Fibroblast of skin of back (primary cell): Measurements from ENCODE around the gene ZNF552.
A peak's percentile ranks its signal among the peaks of the same experiment; 100 is the strongest.
"Not testable (repeated sequence)": the region's sequence is repeated elsewhere in the genome, so short reads cannot be mapped to it uniquely, and the experiment has no call there.

Source experiments
- DNase-seq: peaks from one replicate; pipeline ENCODE4 v3.0.0-alpha.2; 2013

Gene ZNF552

DNA sequence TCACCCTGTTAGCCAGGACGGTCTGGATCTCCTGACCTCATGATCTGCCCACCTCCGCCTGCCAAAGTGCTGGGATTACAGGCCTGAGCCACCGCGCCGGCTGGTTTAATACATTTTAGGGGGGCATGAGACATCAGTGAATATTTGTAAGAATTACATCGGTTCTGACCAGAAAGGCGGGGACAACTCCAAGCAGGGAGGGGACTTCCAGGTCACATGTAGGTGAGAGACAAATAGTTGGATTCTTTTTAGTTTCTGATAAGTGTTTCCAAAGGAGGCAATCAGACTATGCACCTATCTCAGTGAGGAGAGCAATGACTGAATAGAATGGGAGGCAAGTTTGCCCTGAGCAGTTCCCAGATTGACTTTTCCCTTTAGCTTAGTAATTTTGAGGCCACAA is 3.7 kb upstream of the ZNF552 start:
- DNase-seq = no peak

- no peak for DNase-seq
Measured at GRCh38 chr19:57817976-57818375, 3.3 kb upstream of the ZNF552 start.

- peak; percentile 9 for DNase-seq
Measured at GRCh38 chr19:57816652-57817051, 1.9 kb upstream of the ZNF552 start.

- no peak for DNase-seq
Measured at GRCh38 chr19:57815247-57816075, 748 bp upstream of the ZNF552 start.

DNA sequence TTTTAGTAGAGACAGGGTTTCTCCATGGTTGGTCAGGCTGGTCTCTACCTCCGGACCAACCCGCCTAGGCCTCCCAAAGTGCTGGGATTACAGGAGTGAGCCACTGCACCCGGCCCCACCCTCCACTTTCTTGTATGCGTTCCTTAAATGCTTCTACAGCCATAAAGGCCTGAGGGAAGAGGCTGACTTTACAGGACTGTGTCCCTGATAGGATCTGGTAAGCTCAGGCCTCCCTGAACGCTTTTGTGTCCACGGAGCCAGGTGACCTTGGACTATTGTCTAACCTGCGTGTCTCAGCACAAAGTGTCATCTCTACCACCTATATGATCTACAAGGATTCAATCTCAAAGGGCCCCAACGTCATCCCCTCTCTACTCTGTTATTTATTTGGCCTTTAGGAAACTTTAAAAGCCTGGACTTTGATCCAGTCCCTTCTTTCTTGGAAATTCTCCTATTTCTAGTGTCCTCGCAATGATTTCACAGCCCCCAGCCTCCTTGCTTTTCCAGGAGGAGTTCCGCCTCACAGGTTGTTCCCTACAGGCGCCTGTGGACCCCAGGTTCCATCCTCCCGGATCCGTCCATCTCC is 701 bp downstream of the ZNF552 start:
- no peak for DNase-seq

DNA sequence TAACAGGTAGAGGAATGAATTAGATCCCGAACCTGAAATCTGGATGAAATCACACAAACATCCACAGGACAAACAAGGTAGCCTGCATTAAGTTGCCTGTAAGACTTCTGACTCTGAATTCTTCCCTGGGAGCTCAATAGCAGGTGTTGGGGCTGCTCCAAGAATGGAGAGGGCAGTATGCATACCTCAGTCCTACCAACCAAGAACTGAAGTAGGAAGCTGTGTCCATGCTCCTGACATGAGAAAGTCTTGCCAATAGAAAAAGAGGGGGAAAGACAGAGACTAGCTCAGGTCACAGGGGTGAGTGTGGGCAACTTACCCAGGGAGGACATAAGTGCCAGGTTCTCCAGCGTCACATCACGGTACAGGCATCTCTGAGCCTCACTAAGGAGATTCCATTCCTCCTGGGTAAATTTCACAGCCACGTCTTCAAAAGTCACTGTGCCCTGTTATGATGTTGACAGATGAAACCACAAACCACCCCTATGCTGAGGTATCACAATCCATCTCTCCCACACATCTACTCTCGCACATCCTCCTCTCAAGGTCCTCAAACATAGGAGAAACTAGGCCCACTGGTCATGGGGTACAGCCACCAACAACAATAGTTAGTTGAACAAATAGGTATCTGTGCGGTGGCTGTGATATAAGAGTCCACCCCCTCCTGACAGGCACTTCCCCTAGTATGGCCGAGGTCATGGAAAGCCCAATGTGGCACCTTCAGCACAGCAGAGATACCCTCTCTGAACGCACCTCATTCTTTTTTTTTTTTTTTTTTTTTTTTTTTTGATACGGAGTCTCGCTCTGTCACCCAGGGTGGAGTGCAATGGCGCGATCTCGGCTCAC is 1.5 kb downstream of the ZNF552 start:
- DNase-seq = not testable (repeated sequence)

DNA sequence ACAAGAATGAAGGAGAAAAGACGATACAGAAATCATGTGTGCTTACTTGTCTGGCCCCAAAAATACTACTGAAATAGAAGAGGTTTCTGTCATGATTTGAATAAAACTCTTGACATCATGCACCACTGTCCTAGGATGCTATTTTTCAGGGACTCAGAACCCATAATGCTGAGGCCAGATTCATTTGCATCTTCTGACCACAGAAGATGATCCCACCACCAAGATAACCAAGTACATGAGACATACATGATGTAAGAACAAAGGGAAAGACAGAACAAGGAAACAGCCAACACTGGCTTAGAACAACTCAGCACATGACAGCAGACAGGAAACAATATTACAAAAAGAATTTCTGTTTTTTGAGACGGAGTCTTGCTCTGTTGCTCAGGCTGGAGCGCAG is 2.5 kb downstream of the ZNF552 start:
- no peak for DNase-seq

GRCh38 chr19:57810410-57811295 is 4.1 kb downstream of the ZNF552 start:
- DNase-seq = not testable (repeated sequence)

DNA sequence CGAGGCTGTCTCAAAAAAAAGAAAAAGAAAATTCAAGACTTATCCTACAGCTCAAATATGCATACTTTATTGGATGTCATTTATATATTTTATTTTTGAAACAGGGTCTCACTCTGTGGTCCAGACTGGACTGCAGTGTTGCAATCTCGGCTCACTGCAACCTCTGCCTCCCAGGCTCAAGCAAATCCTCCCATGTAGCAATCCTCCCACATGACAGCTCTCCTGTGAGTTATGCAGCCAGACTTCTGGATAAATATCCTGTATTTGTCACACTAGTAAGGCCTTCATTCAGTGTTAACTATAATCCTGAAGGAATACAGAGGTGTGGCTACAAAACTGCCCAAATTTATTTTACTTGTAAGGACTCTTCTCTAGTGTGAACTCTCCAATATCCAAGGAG is 7.2 kb downstream of the ZNF552 start:
- no peak for DNase-seq

GRCh38 chr19:57803594-57804325 is 11.0 kb downstream of the ZNF552 start:
- DNase-seq = peak; percentile 96

DNA sequence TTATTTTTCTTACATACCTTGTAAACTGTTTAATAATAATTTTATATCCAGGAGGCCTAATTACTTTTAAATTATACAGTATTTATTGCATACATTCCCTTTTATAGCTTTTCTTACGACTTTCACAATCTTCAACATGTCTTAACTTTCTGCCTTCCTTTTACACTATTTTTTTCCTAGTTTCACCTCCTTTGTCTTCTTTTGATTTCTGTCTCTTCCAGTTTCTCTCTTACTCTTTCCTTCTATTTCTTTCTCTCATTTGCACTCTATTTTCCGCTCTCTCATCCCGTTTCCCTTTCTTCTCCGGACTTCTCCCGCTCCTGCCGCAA is 11.5 kb downstream of the ZNF552 start:
- no peak for DNase-seq

- no peak for DNase-seq
Measured at GRCh38 chr19:57802269-57802668, 12.4 kb downstream of the ZNF552 start.

DNA sequence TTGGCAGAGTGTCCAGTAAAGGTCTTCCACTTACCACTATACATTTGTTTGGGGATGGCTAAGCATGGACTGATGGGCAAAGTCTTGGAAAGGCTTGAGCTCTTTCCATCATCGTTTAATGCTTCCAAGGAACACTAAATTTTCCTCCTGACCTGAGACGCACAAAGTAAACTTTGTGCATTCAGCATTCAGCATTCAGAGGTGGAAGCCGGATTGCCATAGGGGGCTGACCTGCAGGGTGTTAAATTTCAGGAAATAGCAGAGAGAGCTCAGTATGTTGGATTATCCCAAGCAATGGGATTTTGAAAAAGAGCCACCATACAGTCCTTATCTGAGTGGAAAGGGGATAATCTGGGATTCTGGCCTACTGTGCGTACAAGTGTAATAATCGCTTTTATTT is 14.0 kb downstream of the ZNF552 start:
- DNase-seq = no peak

- DNase-seq = not testable (repeated sequence)
Measured at GRCh38 chr19:57796580-57796979, 18.1 kb downstream of the ZNF552 start.

GRCh38 chr19:57789288-57789687 is 25.4 kb downstream of the ZNF552 start:
- DNase-seq = no peak

DNA sequence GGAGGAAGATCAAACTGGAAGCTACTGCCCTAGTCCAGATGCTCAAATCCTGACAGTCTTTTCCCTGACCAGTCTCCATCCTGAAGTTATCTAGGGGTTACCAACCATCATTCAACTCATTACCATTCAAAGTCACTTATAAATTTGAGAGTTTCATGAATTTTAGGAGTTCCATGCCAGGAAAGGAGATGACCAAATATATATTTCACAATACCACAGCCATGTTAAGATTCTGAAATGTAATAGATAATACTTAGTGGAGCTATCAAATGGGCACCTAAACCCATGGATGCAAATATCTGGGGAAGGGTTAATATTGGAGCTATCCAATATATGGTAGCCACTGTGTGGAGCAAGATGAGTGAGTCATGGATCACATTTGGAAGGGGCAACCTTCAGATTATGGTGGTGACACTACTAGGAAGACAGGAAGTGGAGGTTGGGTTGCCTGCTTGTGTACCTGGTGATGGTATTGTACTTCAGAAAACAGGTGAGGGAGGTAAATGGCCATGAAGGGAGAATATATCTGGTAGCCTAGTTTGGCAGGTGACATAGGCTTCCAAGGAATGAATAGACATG is 26.5 kb downstream of the ZNF552 start:
- no peak for DNase-seq

DNA sequence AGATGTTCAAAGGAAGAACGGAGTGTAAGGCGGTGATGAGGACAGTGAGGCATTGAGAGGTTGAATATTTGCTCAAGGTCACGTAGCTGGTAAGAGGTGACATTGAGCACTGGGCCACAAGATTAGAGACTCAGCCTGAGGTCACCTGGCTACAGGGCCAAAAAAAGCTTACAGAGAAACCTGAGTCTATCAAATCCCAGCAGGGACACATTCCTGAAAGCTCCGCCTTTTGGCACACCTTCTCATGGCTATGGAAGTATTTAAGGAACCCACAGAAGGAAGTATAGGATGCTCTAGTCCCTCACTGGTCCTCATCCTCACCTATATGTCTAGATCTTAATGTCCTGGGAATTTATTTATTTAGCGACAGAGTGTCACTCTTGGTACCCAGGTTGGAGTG is 27.8 kb downstream of the ZNF552 start:
- DNase-seq = no peak

DNA sequence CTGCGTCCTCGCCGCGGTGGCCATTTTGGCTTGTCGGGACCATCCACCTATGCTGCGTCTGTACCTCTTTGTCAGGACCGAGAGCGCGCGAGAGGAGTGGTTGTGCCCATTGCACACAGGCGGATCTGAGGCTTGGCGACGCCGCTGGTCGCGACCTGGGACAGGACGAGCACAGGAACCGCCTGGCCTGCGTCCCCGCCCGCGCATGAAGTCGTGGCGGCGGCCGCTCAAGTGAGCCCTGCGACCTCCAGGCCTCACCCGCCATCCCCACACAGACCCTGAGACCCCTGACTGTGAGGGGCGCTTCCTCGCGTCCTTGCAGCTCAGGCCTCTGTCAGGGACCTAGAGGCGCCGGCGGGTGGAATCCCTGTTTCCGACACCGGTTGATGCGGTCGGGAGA is 28.4 kb downstream of the ZNF552 start:
- no peak for DNase-seq

DNA sequence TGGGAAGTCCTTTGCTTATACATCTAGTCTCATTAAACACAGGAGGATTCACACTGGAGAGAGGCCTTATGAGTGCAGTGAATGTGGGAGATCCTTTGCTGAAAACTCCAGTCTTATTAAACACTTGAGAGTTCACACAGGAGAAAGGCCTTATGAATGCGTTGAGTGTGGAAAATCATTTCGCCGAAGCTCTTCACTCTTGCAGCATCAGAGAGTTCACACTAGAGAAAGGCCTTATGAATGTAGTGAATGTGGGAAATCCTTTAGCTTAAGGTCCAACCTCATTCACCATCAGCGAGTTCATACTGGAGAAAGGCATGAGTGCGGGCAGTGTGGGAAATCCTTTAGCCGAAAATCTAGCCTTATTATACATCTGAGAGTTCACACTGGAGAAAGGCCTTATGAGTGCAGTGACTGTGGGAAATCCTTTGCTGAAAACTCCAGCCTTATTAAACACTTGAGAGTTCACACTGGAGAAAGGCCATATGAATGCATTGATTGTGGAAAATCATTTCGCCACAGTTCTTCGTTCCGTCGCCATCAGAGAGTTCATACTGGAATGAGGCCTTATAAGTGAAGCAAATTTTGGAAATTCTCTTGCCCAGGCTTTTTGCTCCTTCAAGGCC is 35.4 kb downstream of the ZNF552 start:
- DNase-seq = no peak

GRCh38 chr19:57778336-57778735 is 36.4 kb downstream of the ZNF552 start:
- DNase-seq = no peak

DNA sequence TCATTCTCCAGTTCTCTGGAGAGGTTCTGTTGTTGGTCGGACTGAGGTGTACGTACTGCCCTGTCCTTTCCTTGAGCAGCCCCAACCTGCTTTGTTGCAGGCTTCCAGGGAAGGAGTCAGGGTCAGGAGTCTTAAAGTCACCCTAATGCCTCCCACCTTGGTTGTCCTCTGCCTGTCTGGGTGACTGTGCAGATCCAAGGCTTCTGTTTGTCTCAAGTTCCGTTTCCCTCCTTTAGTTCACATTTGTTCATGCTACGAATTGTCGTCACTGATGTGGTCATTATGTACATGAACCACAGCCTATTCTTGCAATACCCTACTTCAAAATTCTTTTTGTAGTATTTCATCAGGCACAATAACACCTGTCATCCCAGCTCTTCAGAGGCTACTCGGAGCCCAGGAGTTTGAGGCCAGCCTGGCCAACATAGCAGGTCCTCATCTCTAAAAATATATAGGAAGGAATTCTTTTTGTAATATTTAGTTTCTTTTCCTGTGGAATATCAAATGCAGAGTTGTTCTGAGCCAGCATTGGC is 37.9 kb downstream of the ZNF552 start:
- no peak for DNase-seq
